HepG2 (cell line): ENCODE results near the gene B3GALT6. TPM values are rescaled to one million over a fixed set of nuclear protein-coding genes. Genes with fewer than 3 reads are reported as not detected.

Source experiments
- ARNT2 ChIP-seq: sonication (generic); formaldehyde crosslinking; IDR thresholded peaks from 2 replicates; pipeline ENCODE4 v1.8.0; 2022; ENCODE audit warnings: mild to moderate bottlenecking, low read depth, missing genetic modification reagents, moderate library complexity
- ASH2L ChIP-seq: fragments of 300-600, 200-600 bp; sonication (generic); IDR thresholded peaks from 2 replicates; pipeline ENCODE4 v1.7.0; 2017; ENCODE audit warnings: low read depth, mild to moderate bottlenecking, moderate library complexity, mixed read lengths, low read length; ENCODE audit not compliant: insufficient read length
- CBFB ChIP-seq: sonication (generic); formaldehyde crosslinking; IDR thresholded peaks from 2 replicates; pipeline ENCODE4 v1.4.0; 2020; ENCODE audit warnings: missing genetic modification reagents
- HOXA5 ChIP-seq: sonication (generic); formaldehyde crosslinking; IDR thresholded peaks from 2 replicates; pipeline ENCODE4 v1.4.0; 2020; ENCODE audit warnings: missing genetic modification reagents
- SALL2 ChIP-seq: sonication (generic); formaldehyde crosslinking; IDR thresholded peaks from 2 replicates; pipeline ENCODE4 v1.8.1; 2023; ENCODE audit warnings: mild to moderate bottlenecking, missing genetic modification reagents, inconsistent platforms
- SMAD1 ChIP-seq: sonication (generic); formaldehyde crosslinking; IDR thresholded peaks from 2 replicates; pipeline ENCODE4 v1.4.0; 2020; ENCODE audit warnings: missing genetic modification reagents, low read depth, mild to moderate bottlenecking, borderline replicate concordance
- ZNF235 ChIP-seq: sonication (generic); formaldehyde crosslinking; IDR thresholded peaks from 2 replicates; pipeline ENCODE4 v1.8.1; 2023; ENCODE audit warnings: mild to moderate bottlenecking, missing genetic modification reagents, borderline replicate concordance
- ZNF430 ChIP-seq: sonication (generic); formaldehyde crosslinking; IDR thresholded peaks from 2 replicates; pipeline ENCODE4 v1.9.0; 2021; ENCODE audit warnings: mild to moderate bottlenecking, missing genetic modification reagents
- ZNF598 ChIP-seq: sonication (generic); formaldehyde crosslinking; IDR thresholded peaks from 2 replicates; pipeline ENCODE4 v1.5.1; 2020; ENCODE audit warnings: mild to moderate bottlenecking, missing genetic modification reagents, borderline replicate concordance
- polyA plus RNA-seq, 8 experiments: library from polyadenylated mRNA; depleted of rRNA in 3 of 8; stranded (reverse) in 7 of 8; unstranded in 1 of 8; fragments of >200 nt; fragmentation: Illumina TruSeq in 4 of 8; extraction: Trizol in 4 of 8; gene quantifications; 2 replicates each; pipeline versions ENCODE4 v1.2.1 to v1.2.3, GENCODE V29; 2011 to 2016; ENCODE audit warnings: low read depth in 4 of 8, missing spikeins in 1 of 8, mixed read lengths in 1 of 8; ENCODE audit not compliant: insufficient read depth in 1 of 8
- total RNA-seq, 5 experiments: library from RNA; depleted of rRNA; stranded (reverse); fragments of >200 nt; fragmentation: Illumina TruSeq; extraction: Trizol; gene quantifications; 2 replicates each; pipeline ENCODE4 v1.2.3, GENCODE V29; 2016; ENCODE audit warnings: low read depth in 1 of 5
- TF ChIP-seq, protein P1 (sequence below): fragments of 450-650 bp; IDR thresholded peaks from 2 replicates; pipeline ENCODE4 v1.6.1; 2016
- TF ChIP-seq, protein P2 (sequence below): sonication (generic); formaldehyde crosslinking; IDR thresholded peaks from 2 replicates; pipeline ENCODE4 v1.8.0; 2022; ENCODE audit warnings: missing genetic modification reagents, low read depth, mild to moderate bottlenecking, borderline replicate concordance
- TF ChIP-seq, protein P3 (sequence below): sonication (generic); formaldehyde crosslinking; IDR thresholded peaks from 2 replicates; pipeline ENCODE4 v1.8.0; 2022; ENCODE audit warnings: missing genetic modification reagents, mild to moderate bottlenecking, borderline replicate concordance

Gene B3GALT6
- total and polyA plus RNA-seq, 2 of the 13 experiments (the other 11 are each of a cell fraction or from before 2014, with no cell fraction given): 3.9 to 14.2 TPM

DNA sequence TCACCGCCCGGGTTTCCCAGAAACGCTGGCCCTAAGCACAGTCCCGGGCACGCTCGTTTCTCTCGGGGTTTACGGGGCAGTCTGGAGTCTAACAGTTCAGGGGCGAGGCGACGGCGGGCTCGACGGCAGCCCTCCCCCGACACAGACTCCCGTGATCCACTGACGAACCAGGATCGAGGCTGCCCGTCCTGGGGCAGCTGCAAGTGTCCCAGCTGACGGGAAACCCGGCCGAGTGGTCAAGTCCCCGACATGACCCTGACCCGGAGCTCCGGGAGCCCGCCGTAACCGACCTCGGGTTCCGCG, 41.1 kb downstream of the B3GALT6 start (continued):
- no peak for TF ChIP-seq ASH2L
- peak; percentile 79; the same call in 1 of the 2 replicates for TF ChIP-seq ZNF598 (CRISPR knock-in tag)
- TF ChIP-seq SALL2 (CRISPR knock-in tag): 0 out of 2 replicates have a peak, but pooled peaks have one; percentile 7
- TF ChIP-seq, protein P1, sequence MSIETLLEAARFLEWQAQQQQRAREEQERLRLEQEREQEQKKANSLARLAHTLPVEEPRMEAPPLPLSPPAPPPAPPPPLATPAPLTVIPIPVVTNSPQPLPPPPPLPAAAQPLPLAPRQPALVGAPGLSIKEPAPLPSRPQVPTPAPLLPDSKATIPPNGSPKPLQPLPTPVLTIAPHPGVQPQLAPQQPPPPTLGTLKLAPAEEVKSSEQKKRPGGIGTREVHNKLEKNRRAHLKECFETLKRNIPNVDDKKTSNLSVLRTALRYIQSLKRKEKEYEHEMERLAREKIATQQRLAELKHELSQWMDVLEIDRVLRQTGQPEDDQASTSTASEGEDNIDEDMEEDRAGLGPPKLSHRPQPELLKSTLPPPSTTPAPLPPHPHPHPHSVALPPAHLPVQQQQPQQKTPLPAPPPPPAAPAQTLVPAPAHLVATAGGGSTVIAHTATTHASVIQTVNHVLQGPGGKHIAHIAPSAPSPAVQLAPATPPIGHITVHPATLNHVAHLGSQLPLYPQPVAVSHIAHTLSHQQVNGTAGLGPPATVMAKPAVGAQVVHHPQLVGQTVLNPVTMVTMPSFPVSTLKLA: no peak
- TF ChIP-seq, protein P2, sequence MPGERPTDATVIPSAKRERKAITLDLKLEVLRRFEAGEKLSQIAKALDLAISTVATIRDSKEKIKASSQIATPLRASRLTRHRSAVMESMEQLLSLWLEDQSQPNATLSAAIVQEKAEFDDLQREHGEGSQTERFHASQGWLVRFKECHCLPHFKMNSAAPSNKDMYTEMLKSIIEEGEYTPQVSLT (CRISPR knock-in tag): no peak
- TF ChIP-seq ARNT2 (CRISPR knock-in tag): no peak
- 0 out of 2 replicates have a peak, but pooled peaks have one; percentile 23 for TF ChIP-seq ZNF235 (CRISPR knock-in tag)
- TF ChIP-seq, protein P3, sequence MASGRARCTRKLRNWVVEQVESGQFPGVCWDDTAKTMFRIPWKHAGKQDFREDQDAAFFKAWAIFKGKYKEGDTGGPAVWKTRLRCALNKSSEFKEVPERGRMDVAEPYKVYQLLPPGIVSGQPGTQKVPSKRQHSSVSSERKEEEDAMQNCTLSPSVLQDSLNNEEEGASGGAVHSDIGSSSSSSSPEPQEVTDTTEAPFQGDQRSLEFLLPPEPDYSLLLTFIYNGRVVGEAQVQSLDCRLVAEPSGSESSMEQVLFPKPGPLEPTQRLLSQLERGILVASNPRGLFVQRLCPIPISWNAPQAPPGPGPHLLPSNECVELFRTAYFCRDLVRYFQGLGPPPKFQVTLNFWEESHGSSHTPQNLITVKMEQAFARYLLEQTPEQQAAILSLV (CRISPR knock-in tag): no peak
- TF ChIP-seq CBFB (CRISPR knock-in tag): no peak
- TF ChIP-seq HOXA5 (CRISPR knock-in tag): 0 out of 2 replicates have a peak, but pooled peaks have one; percentile 28
- no peak for TF ChIP-seq SMAD1 (CRISPR knock-in tag)
- 0 out of 2 replicates have a peak, but pooled peaks have one; percentile 27 for TF ChIP-seq ZNF430 (CRISPR knock-in tag)
